OCI-LY1 (cell line): ENCODE measurements around the gene ITIH1.

Experiments used
- H2AFZ ChIP-seq: fragments of 200-600 bp; sonication (generic), shearing (Covaris generic); 2 replicates; pipeline ENCODE4 v1.6.0; 2014; ENCODE audit warnings: antibody characterized with exemption, mild to moderate bottlenecking, low read length
- H3F3A ChIP-seq: fragments of 200-600 bp; sonication (generic), shearing (Covaris generic); 2 replicates; pipeline ENCODE4 v1.6.0; 2014; ENCODE audit warnings: mild to moderate bottlenecking, antibody characterized with exemption, low read length, moderate library complexity; ENCODE audit not compliant: insufficient read depth
- H3K27ac ChIP-seq: fragments of 200-600 bp; sonication (generic); 2 replicates; pipeline ENCODE4 v1.5.1; 2014; ENCODE audit warnings: low read length, mixed run types, mild to moderate bottlenecking, low read depth; ENCODE audit not compliant: poor library complexity, severe bottlenecking
- H3K27me3 ChIP-seq: fragments of 200-600 bp; sonication (generic); 2 replicates; pipeline ENCODE4 v1.6.0; 2014; ENCODE audit warnings: antibody characterized with exemption, mild to moderate bottlenecking, low read length, moderate library complexity; ENCODE audit not compliant: insufficient read depth
- H3K36me3 ChIP-seq: fragments of 200-600 bp; sonication (generic); 2 replicates; pipeline ENCODE4 v1.6.1; 2014; ENCODE audit warnings: mild to moderate bottlenecking, antibody characterized with exemption, low read length, moderate library complexity, mixed read lengths; ENCODE audit not compliant: insufficient read depth
- H3K4me1 ChIP-seq: fragments of 200-600 bp; sonication (generic); 2 replicates; pipeline ENCODE4 v1.5.1; 2014; ENCODE audit warnings: mild to moderate bottlenecking, low read length, moderate library complexity; ENCODE audit not compliant: insufficient read depth, severe bottlenecking
- H3K4me2 ChIP-seq: fragments of 200-600 bp; sonication (generic), shearing (Covaris generic); 2 replicates; pipeline ENCODE4 v1.6.1; 2014; ENCODE audit warnings: low read length
- H3K4me3 ChIP-seq: fragments of 200-600 bp; sonication (generic); 2 replicates; pipeline ENCODE4 v1.5.1; 2014; ENCODE audit warnings: low read length, low read depth, mild to moderate bottlenecking, mixed read lengths; ENCODE audit not compliant: poor library complexity, severe bottlenecking
- H3K79me2 ChIP-seq: fragments of 200-600 bp; shearing (Covaris generic); 2 replicates; pipeline ENCODE4 v1.6.1; 2016; ENCODE audit warnings: mixed run types, low read length, mixed read lengths; ENCODE audit not compliant: insufficient read depth
- H3K9ac ChIP-seq: fragments of 200-600 bp; sonication (generic), shearing (Covaris generic); 2 replicates; pipeline ENCODE4 v1.6.1; 2014; ENCODE audit warnings: mild to moderate bottlenecking, low read length, mixed read lengths
- H3K9me2 ChIP-seq: fragments of 200-600 bp; sonication (generic), shearing (Covaris generic); 2 replicates; pipeline ENCODE4 v1.6.1; 2014; ENCODE audit warnings: low read depth, mild to moderate bottlenecking, low read length, mixed read lengths
- H3K9me3 ChIP-seq: fragments of 200-600 bp; shearing (Covaris generic); 2 replicates; pipeline ENCODE4 v1.6.1; 2014; ENCODE audit warnings: low read length, mixed read lengths
- H4K20me1 ChIP-seq: fragments of 200-600 bp; sonication (generic), shearing (Covaris generic); 2 replicates; pipeline ENCODE4 v1.6.0; 2016; ENCODE audit warnings: mild to moderate bottlenecking, low read length; ENCODE audit not compliant: insufficient read depth
- EZH2 ChIP-seq: fragments of 200-600 bp; sonication (generic), shearing (Covaris generic); IDR thresholded peaks from 2 replicates; pipeline ENCODE4 v1.8.0; 2017; ENCODE audit warnings: borderline replicate concordance, mixed run types, mild to moderate bottlenecking, antibody characterized with exemption, low read length, moderate library complexity, mixed read lengths
- TF ChIP-seq, protein P1 (sequence below): fragments of 200-600 bp; sonication (generic), shearing (Covaris generic); IDR thresholded peaks from 2 replicates; pipeline ENCODE4 v1.5.1; 2017; ENCODE audit warnings: mild to moderate bottlenecking, antibody characterized with exemption, low read length, moderate library complexity, mixed read lengths

ITIH1 gene

DNA sequence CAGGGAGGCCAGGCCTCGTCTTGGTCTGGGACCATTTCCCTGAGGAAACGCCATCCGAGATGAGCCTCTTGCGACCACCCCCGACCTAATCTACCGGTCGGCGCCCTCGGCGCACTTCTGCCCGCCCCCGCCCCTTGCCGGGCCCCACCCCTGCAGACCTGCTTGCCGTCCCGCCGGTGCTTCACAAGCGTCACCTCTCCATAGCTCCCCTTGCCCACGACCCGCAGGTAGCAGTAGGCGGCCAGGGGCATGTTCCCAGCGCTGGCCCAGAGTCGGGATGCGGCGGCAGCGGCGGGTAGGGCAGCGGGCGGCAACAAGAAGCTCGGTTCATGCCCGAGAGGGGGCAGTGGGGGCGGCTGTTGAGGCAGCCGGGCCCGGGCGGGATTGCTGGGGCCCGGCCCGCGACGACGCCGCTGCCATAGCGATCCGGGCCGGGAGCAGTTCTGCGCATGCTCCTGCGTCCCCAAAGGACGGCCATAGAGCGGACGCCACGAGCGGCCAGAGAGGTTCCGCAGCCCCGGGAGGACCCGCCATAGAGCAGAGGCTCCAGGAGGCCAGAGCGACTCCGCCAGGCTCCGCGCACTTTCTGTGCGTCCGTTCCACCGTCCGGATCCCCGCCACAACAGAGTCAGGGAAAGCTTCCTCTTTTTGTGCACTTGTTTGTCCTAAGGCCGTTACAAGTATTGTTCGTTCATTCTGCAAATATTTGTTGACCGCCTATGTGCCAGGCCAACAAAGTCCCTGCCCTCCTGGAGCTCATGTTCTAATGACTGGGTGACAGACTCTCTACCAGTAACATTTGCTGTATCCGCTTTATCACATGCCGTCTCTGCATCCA is 6.7 kb upstream of the ITIH1 start, which contains the start of gene NEK4:
Gene NEK4, minus strand, starts transcription at position 445 of the 838 bp plus-strand sequence. Its CDS starts 194 bp downstream, at position 251.
- Histone ChIP-seq H3K9me2 (no peaks in the 10 kb centered on the region), H3K4me2 (peak within 1 kb of the TSS; percentile 65), H4K20me1 (no peaks in the 10 kb centered on the region), H3K9ac (peak within 1 kb of the TSS; percentile 80), H3K4me3 (peak within 1 kb of the TSS; percentile 84), H2AFZ (peak within 1 kb of the TSS; percentile 72; the same call in 1 of the 2 replicates), H3K27me3 (no peaks in the 10 kb centered on the region), H3K79me2 (no peaks in the 10 kb centered on the region), H3F3A (no peaks in the 10 kb centered on the region), H3K27ac (peak within 1 kb of the TSS; percentile 69), H3K4me1 (peaks cover 24% of the 10 kb centered on the region), H3K9me3 (no peaks in the 10 kb centered on the region), H3K36me3 (peaks cover 13% of the 10 kb centered on the region; the same call in 1 of the 2 replicates)
- TF ChIP-seq, protein P1, sequence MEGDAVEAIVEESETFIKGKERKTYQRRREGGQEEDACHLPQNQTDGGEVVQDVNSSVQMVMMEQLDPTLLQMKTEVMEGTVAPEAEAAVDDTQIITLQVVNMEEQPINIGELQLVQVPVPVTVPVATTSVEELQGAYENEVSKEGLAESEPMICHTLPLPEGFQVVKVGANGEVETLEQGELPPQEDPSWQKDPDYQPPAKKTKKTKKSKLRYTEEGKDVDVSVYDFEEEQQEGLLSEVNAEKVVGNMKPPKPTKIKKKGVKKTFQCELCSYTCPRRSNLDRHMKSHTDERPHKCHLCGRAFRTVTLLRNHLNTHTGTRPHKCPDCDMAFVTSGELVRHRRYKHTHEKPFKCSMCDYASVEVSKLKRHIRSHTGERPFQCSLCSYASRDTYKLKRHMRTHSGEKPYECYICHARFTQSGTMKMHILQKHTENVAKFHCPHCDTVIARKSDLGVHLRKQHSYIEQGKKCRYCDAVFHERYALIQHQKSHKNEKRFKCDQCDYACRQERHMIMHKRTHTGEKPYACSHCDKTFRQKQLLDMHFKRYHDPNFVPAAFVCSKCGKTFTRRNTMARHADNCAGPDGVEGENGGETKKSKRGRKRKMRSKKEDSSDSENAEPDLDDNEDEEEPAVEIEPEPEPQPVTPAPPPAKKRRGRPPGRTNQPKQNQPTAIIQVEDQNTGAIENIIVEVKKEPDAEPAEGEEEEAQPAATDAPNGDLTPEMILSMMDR: no peak
- no peak for TF ChIP-seq EZH2

DNA sequence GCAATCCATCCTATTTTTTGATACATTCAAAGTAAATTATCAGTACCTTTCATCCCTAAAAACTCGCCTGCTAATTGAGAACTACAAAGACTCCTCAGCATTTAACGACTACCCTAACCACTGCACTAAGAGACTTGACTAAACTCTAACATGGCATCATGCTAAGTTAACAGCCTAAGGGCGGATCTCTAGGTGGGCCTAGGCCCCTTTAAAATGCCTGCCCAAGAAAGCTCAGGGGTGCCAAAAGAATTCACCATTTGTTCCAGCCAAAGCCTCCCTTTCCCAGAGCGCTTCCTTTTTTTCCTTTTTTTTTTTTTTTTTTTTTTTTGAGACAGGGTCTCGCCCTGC is 6.1 kb upstream of the ITIH1 start:
- 0 out of 2 replicates have a peak overlapping the region, but pooled peaks have one; percentile 20 for H2AFZ ChIP-seq
- H3K4me1 ChIP-seq: peaks cover 30% of the 10 kb centered on the region
- TF ChIP-seq, protein P1: no peak
- no peak for TF ChIP-seq EZH2
- peak overlapping the region; percentile 80 for H3K9ac ChIP-seq
- H3K79me2 ChIP-seq: no peaks in the 10 kb centered on the region
- H3K36me3 ChIP-seq: peaks cover 9% of the 10 kb centered on the region; the same call in 1 of the 2 replicates
- peak overlapping the region; percentile 84 for H3K4me3 ChIP-seq
- no peaks in the 10 kb centered on the region for H3K9me3 ChIP-seq
- peak overlapping the region; percentile 65 for H3K4me2 ChIP-seq
- no peaks in the 10 kb centered on the region for H3F3A ChIP-seq
- H4K20me1 ChIP-seq: no peaks in the 10 kb centered on the region
- H3K27me3 ChIP-seq: no peaks in the 10 kb centered on the region
- H3K9me2 ChIP-seq: no peaks in the 10 kb centered on the region
- peak overlapping the region; percentile 69 for H3K27ac ChIP-seq

DNA sequence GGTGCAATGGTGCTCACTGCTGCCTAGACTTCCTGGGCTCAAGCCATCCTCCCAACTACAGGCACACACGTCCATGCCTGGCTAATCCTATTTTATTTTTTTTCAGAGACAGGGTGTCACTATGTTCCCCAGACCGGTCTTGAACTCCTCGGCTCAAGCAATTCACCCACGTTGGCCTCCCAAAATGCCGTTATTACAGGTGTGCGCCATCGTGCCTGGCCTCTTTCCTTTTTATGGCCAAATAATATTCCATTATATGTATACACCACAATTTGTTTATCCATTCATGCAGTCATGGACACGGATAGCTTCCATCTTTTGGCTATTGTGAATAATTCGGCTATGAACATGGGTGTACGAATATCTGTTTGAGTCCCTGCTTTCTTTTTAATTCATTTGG is 5.7 kb upstream of the ITIH1 start:
- H4K20me1 ChIP-seq: no peaks in the 10 kb centered on the region
- no peak overlapping the region; the same call in 1 of the 2 replicates for H3K9ac ChIP-seq
- H3K27me3 ChIP-seq: no peaks in the 10 kb centered on the region
- H3K27ac ChIP-seq: no peak overlapping the region
- peaks cover 32% of the 10 kb centered on the region for H3K4me1 ChIP-seq
- peaks cover 9% of the 10 kb centered on the region; the same call in 1 of the 2 replicates for H3K36me3 ChIP-seq
- no peaks in the 10 kb centered on the region for H3K9me2 ChIP-seq
- TF ChIP-seq EZH2: no peak
- TF ChIP-seq, protein P1: no peak
- H3K79me2 ChIP-seq: no peaks in the 10 kb centered on the region
- H3K9me3 ChIP-seq: no peaks in the 10 kb centered on the region
- no peaks in the 10 kb centered on the region for H3F3A ChIP-seq
- no peak overlapping the region for H2AFZ ChIP-seq
- no peak overlapping the region for H3K4me3 ChIP-seq
- peak overlapping the region; percentile 65; the same call in 1 of the 2 replicates for H3K4me2 ChIP-seq
